K562 treated with DMSO at 1 percent for 48 hours (cell line): ENCODE data around the gene PNMA8C. TPM values are rescaled to one million over a fixed set of nuclear protein-coding genes. Genes with fewer than 3 reads are reported as not detected.

ENCODE experiments used
- total RNA-seq: library from RNA; unstranded; fragments of 300-600 nt; gene quantifications from 2 replicates; pipeline ENCODE4 v1.2.3, GENCODE V29; 2022; ENCODE audit warnings: low replicate concordance; ENCODE audit errors: extremely low read depth

PNMA8C gene
- not detected in 2 replicates for total RNA-seq

DNA sequence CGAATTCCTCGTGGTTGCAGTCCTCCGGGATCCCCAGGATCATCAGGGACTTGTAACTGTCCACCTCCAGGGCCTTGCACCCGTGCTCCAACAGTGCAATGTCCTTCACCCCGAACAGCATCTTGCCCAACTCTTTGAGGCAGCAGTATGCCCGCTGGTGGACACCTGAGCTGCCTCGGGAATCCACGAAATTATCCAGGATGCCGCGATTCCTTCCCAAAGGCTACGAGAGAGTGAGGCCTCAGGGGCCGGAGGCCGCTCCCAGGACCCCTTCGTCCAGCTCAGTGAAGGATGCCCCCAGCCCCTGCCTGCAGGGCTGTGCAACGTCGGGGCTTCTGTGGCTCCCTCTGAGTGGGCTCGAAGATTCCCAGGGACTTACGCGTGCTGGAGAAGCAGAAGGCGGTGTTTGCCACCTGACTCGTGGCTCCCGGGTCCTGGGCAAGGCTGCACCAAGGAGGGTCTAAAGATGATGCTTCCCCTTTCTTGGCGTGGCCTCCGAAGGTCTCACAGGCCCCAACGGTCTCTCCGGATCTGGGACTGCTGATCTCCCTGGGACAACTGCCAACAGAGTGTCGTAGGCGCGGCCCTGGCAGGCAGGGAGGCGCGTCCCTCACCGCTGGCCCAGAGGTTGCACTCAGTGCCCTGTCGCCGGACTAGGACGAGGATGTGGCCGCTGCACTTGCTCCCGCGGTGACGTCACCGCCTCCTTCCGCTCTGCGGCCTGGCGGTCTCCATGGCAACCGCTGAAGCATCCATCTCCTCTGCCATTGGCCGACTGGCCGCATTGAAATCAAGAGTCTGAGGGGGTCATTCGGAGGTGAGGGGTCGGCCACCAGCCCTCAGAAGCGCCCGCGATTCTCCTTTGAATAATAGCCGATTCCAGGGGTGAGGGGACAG lies at the start of gene PNMA8C:
Gene PNMA8C (minus strand): TSS at position 698 of the 897 bp plus-strand sequence. CDS start 577 bp downstream, at position 121.

DNA sequence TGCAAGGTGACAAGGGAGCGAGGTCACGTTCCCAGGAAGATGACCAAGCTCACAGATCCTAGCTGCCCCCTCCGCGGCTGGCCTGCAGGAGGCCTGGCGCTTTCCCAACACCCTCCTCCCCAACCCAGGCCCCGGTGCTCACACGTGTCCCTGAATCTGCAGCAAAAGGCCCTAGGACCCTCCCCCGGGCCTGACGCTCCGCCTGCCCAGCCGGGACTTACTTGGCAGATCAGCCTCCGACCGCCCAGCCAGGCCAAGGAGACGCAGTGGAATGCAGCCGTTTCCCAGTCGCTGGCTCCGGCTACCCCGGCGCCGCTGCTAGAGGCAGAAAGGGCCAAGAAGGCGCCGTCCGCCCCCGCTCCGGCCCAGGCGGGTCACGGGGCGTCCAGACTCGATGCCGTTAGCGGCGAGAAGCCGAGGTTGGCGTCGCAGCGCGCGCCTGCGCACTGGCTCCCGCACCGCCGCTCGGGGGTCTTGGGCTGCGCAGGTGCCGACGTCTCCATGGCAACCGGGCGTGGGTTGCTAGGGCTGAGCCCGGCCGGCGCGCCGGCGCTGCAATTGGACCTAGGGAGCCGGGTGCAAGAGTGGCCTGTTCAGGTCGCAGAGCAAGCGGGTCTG lies 42.5 kb upstream of the PNMA8C start, which contains the start of gene PNMA8A:
Gene PNMA8A (minus strand): TSS at position 448 of the 618 bp plus-strand sequence. CDS start 528 bp downstream, outside the sequence.

DNA sequence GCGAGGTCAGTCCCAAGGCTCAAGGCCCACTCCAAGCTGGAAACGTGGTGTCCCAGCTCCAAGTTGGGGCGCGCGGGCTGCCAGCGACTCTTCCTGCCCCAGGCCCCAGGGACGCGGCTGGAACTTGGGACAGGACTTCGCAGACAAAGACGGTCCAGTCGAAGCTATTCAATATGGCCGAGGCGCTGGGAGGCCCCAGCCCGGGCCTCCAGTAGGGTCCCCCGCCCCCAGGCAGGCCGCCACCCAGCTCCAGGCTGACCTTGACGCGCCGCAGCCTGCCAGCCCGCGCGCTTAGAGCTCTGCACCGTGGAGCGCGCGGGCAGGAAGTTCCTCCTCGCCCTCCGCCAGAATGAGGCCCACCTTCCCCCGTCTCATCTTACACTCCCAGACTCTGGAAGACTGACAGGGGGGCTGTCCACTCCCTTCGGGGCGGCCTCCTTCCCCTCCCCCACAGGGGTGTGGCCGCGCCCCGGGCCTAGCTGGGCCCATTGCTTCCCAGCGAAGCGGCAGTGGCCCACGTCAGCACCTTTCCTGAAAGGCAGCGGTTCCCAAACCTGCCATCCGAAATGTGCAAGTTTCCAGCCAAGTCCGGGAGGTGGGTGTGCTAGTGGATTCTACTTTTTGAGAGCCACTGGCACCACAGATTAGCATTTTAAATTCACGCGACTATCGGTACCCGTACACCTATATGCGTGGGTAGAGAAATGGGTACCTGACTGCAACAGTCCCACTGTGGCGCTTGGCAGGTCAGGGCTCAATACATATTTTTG lies 15.3 kb downstream of the PNMA8C start, which contains the start of gene CCDC8:
Gene CCDC8 (minus strand): TSS at position 303 of the 770 bp plus-strand sequence. CDS start 754 bp downstream, outside the sequence.

Other genes with a start within 250 kb of the PNMA8C start
- gene IGFL1, start 199.2 kb downstream of the PNMA8C start, total RNA-seq = not detected in 2 replicates
- gene HIF3A, start 131.9 kb downstream of the PNMA8C start, total RNA-seq = not detected in 2 replicates
- 456 TPM in 1 of 2 replicates, not detected in the other for gene PPP5C, start 81.8 kb downstream of the PNMA8C start, total RNA-seq
- not detected in 2 replicates for gene CCDC8, start 15.4 kb downstream of the PNMA8C start, total RNA-seq
- not detected in 2 replicates for gene PNMA8A, start 42.6 kb upstream of the PNMA8C start, total RNA-seq
- not detected in 2 replicates for gene PNMA8B, start 66.9 kb upstream of the PNMA8C start, total RNA-seq
- 341 TPM in 1 of 2 replicates, not detected in the other for gene CALM3, start 172.4 kb upstream of the PNMA8C start, total RNA-seq
- not detected in 2 replicates for gene PTGIR, start 196.2 kb upstream of the PNMA8C start, total RNA-seq
- not detected in 2 replicates for gene GNG8, start 207.3 kb upstream of the PNMA8C start, total RNA-seq
- not detected in 2 replicates for gene DACT3, start 232.2 kb upstream of the PNMA8C start, total RNA-seq